Progenitor cell of endocrine pancreas (in vitro differentiated cells): ENCODE measurements around the gene PLCD1. TPM values are rescaled to one million over a fixed set of nuclear protein-coding genes. Genes with fewer than 3 reads are reported as not detected.

ENCODE experiments used
- DNase-seq: peaks from one replicate; pipeline ENCODE4 v3.0.0; 2021; ENCODE audit warnings: low spot score; ENCODE audit not compliant: unreplicated experiment
- H3K27ac Mint-ChIP-seq: 2 replicates; pipeline ENCODE4 v1.8.0; 2021; ENCODE audit warnings: mild to moderate bottlenecking, moderate library complexity, mixed read lengths
- H3K27me3 Mint-ChIP-seq: 2 replicates; pipeline ENCODE4 v1.8.0; 2021; ENCODE audit warnings: mixed read lengths
- H3K36me3 Mint-ChIP-seq: 2 replicates; pipeline ENCODE4 v1.8.0; 2022; ENCODE audit warnings: mixed read lengths; ENCODE audit not compliant: insufficient read depth
- H3K4me1 Mint-ChIP-seq: 2 replicates; pipeline ENCODE4 v1.8.0; 2021; ENCODE audit warnings: low read depth, mixed read lengths
- H3K4me3 Mint-ChIP-seq: 2 replicates; pipeline ENCODE4 v1.8.0; 2021; ENCODE audit warnings: low read depth, mild to moderate bottlenecking, moderate library complexity, mixed read lengths
- H3K9me3 Mint-ChIP-seq: 2 replicates; pipeline ENCODE4 v1.8.0; 2021; ENCODE audit warnings: low read depth, mixed read lengths
- CTCF ChIP-seq: fragments of 200-600 bp; sonication (generic); IDR thresholded peaks from one replicate; pipeline ENCODE4 v1.5.0; 2021; ENCODE audit warnings: antibody characterized with exemption, mild to moderate bottlenecking; ENCODE audit not compliant: unreplicated experiment
- total RNA-seq: library from RNA; stranded (reverse); gene quantifications from 2 replicates; pipeline ENCODE4 v1.2.1, GENCODE V29; 2021

The PLCD1 gene
- total RNA-seq, 1 donor from 2014 or later: 30.0 TPM

- H3K4me3 Mint-ChIP-seq: no peak overlapping the region
- no peak for TF ChIP-seq CTCF
- no peak for DNase-seq
- H3K36me3 Mint-ChIP-seq: peaks cover 19% of the 10 kb centered on the region
- H3K9me3 Mint-ChIP-seq: no peaks in the 10 kb centered on the region
- H3K27ac Mint-ChIP-seq: no peak overlapping the region
- H3K4me1 Mint-ChIP-seq: peaks cover 9% of the 10 kb centered on the region
- no peaks in the 10 kb centered on the region for H3K27me3 Mint-ChIP-seq
Measured at GRCh38 chr3:37971467-37971866, 58.0 kb downstream of the PLCD1 start.

- Mint-ChIP-seq H3K27ac (peak overlapping the region; percentile 85), H3K4me3 (no peak overlapping the region)
Measured at GRCh38 chr3:37970802-37971201, 58.6 kb downstream of the PLCD1 start.

GRCh38 chr3:37969596-37970100, 59.8 kb downstream of the PLCD1 start:
- Mint-ChIP-seq H3K27ac (no peak overlapping the region), H3K36me3 (peaks cover 17% of the 10 kb centered on the region), H3K4me3 (no peak overlapping the region), H3K4me1 (peaks cover 25% of the 10 kb centered on the region), H3K27me3 (no peaks in the 10 kb centered on the region), H3K9me3 (no peaks in the 10 kb centered on the region)
- TF ChIP-seq CTCF: no peak
- no peak for DNase-seq

More at GRCh38 chr3:37970802-37971201, 58.6 kb downstream of the PLCD1 start:
- Mint-ChIP-seq H3K36me3 (peaks cover 19% of the 10 kb centered on the region), H3K9me3 (no peaks in the 10 kb centered on the region), H3K4me1 (peaks cover 16% of the 10 kb centered on the region), H3K27me3 (no peaks in the 10 kb centered on the region)
- DNase-seq: no peak
- TF ChIP-seq CTCF: no peak

DNA sequence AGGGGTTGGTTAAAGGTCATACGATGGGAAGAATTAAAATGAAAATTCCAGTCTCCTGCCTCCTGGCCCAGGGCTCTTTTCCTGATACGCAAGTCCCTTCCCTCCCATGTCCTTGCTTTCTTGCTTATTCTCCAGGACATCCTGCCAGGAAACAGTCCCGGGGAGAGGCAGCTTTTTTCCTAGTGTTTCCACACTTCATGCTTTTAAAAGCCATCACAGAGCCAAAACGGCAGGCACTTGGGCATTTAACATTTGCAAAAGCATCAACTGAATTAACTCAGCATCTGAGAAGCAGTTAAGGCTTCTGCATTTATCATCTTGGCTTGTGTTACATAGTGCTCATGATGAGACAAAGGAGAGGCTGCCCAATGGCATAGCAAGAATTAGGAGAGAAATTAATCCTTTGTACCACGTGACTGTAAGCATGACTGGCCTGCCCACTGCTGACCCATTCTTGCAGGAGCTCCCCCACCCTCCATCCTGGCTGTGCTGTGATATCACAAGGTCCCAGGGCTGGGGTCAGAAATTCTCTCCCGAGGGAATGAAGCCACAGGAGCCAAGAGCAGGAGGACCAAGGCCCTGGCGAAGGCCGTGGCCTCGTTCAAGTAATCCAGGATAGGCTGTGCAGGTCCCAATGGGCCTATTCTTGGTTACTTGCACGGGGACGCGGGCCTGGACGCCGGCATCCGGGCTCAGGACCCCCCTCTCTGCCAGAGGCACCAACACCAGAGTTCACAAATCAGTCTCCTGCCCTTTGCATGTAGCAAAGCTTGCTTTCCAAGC, 60.4 kb downstream of the PLCD1 start:
- Mint-ChIP-seq H3K4me1 (peaks cover 29% of the 10 kb centered on the region), H3K36me3 (peaks cover 15% of the 10 kb centered on the region), H3K27ac (no peak overlapping the region), H3K27me3 (no peaks in the 10 kb centered on the region), H3K9me3 (no peaks in the 10 kb centered on the region), H3K4me3 (no peak overlapping the region)
- no peak for DNase-seq
- no peak for TF ChIP-seq CTCF

GRCh38 chr3:37968199-37968598, 61.2 kb downstream of the PLCD1 start:
- H3K4me1 Mint-ChIP-seq: peaks cover 33% of the 10 kb centered on the region
- TF ChIP-seq CTCF: no peak
- no peaks in the 10 kb centered on the region for H3K27me3 Mint-ChIP-seq
- no peak for DNase-seq
- H3K4me3 Mint-ChIP-seq: no peak overlapping the region
- H3K27ac Mint-ChIP-seq: no peak overlapping the region
- no peaks in the 10 kb centered on the region for H3K9me3 Mint-ChIP-seq
- H3K36me3 Mint-ChIP-seq: peaks cover 12% of the 10 kb centered on the region
